Activated B cell treated with CpG ODN at 0.5 μM for 24 hours (primary cell): ENCODE results near the gene ACTL9. TPM values are rescaled to one million over a fixed set of nuclear protein-coding genes. Genes with fewer than 3 reads are reported as not detected.
"Not testable (repeated sequence)": the region's sequence is repeated elsewhere in the genome, so short reads cannot be mapped to it uniquely, and the experiment has no call there.

Experiments used
- ATAC-seq: fragments of 200-7000 bp; cut with Tn5 transposase; one replicate; pipeline ENCODE4 v1.10.0; 2021; ENCODE audit warnings: low read depth, mild to moderate bottlenecking, moderate library complexity
- CTCF ChIA-PET: fragments of 350-600 bp; sonication (Branson Sonifier 250); formaldehyde crosslinking; loops from one replicate; lab custom pipeline; 2021; ENCODE audit warnings: antibody characterized with exemption; lab: Charles Lee
- POLR2A ChIA-PET: fragments of 350-600 bp; sonication (Branson Sonifier 250); formaldehyde crosslinking; loops from one replicate; lab custom pipeline; 2021; ENCODE audit warnings: antibody characterized with exemption; lab: Charles Lee
- DNase-seq: peaks from one replicate; pipeline ENCODE4 v3.0.0; 2022
- H3K27ac Mint-ChIP-seq: one replicate; pipeline ENCODE4 v1.8.0; 2020; ENCODE audit warnings: mixed read lengths
- H3K27me3 Mint-ChIP-seq: one replicate; pipeline ENCODE4 v1.8.0; 2021; ENCODE audit warnings: mixed read lengths
- H3K36me3 Mint-ChIP-seq: one replicate; pipeline ENCODE4 v1.8.0; 2021; ENCODE audit warnings: low read depth, mixed read lengths
- H3K4me1 Mint-ChIP-seq: one replicate; pipeline ENCODE4 v1.8.0; 2021; ENCODE audit warnings: mixed read lengths
- H3K4me3 Mint-ChIP-seq: one replicate; pipeline ENCODE4 v1.8.0; 2020; ENCODE audit warnings: mild to moderate bottlenecking, mixed read lengths
- H3K9me3 Mint-ChIP-seq: one replicate; pipeline ENCODE4 v1.8.0; 2020; ENCODE audit warnings: mixed read lengths
- intact Hi-C: fragments of 100-400 bp; cut with micrococcal nuclease; formaldehyde crosslinking; loops from one replicate; pipeline ENCODE4 v1.15.1; 2024
- total RNA-seq: library from RNA; stranded (reverse); gene quantifications from 2 replicates; pipeline ENCODE4 v1.2.3, GENCODE V29; 2022
- TF ChIP-seq, protein P1 (sequence below): fragments of 200-600 bp; IDR thresholded peaks from one replicate; pipeline ENCODE4 v1.8.0; 2022; ENCODE audit warnings: antibody characterized with exemption, mild to moderate bottlenecking

The ACTL9 gene
- total RNA-seq, 1 donor from 2014 or later, result not detected

DNA sequence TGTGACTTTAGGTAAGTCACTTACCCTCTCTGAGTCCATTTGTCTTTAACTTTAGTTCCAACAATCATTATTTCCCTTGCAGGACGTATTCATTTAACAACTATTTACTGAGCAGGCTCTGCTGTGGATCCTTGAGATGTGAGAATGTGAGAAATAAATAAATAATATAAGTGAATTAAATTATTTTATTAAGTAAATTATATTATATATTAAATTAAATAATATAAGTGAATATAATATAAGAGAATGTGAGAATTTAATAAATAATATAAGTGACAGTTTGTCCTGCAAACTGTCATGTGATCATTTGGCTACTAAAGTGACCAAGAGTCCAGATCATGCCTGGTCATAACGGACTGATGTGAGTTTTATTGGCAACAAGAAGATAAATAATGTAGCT is 23.4 kb upstream of the ACTL9 start:
- H3K4me1 Mint-ChIP-seq, result no peaks in the 10 kb centered on the region
- no peak overlapping the region for H3K27ac Mint-ChIP-seq
- DNase-seq (no peak), ATAC-seq (no peak)
- no peak overlapping the region for H3K4me3 Mint-ChIP-seq
- TF ChIP-seq, protein P1, sequence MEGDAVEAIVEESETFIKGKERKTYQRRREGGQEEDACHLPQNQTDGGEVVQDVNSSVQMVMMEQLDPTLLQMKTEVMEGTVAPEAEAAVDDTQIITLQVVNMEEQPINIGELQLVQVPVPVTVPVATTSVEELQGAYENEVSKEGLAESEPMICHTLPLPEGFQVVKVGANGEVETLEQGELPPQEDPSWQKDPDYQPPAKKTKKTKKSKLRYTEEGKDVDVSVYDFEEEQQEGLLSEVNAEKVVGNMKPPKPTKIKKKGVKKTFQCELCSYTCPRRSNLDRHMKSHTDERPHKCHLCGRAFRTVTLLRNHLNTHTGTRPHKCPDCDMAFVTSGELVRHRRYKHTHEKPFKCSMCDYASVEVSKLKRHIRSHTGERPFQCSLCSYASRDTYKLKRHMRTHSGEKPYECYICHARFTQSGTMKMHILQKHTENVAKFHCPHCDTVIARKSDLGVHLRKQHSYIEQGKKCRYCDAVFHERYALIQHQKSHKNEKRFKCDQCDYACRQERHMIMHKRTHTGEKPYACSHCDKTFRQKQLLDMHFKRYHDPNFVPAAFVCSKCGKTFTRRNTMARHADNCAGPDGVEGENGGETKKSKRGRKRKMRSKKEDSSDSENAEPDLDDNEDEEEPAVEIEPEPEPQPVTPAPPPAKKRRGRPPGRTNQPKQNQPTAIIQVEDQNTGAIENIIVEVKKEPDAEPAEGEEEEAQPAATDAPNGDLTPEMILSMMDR, result no peak
- intact Hi-C loops, result no loop called here
- POLR2A ChIA-PET, result no interaction called here
- CTCF ChIA-PET, result no interaction called here
- peaks cover 3% of the 10 kb centered on the region for H3K9me3 Mint-ChIP-seq
- no peaks in the 10 kb centered on the region for H3K36me3 Mint-ChIP-seq
- H3K27me3 Mint-ChIP-seq, result peaks cover 11% of the 10 kb centered on the region

DNA sequence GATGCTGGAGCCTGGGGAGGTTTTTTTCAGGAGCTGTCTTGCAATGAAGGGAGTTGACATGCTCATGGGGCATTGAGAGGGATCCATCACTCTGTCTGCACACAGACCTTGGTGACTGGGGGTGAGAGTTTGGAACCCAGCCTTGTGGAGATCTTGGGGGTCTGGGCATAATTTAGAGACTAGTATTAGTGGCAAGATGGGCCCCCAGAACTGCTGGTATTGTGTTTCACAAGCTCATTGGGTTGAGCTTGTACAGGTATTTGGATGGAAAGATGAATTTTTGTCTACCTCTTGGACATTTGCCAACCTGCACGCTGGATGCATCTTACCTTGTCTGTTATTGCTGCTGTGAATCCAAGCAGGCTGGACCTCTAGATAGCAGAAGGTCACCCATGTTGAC is 22.7 kb upstream of the ACTL9 start, which contains the start of gene OR2Z1:
Gene OR2Z1 (plus strand): TSS at position 301 of the 400 bp plus-strand sequence. CDS start 9,395 bp downstream, outside the sequence.
- intact Hi-C loops, result no loop called here
- no peak for DNase-seq
- peaks cover 3% of the 10 kb centered on the region for H3K9me3 Mint-ChIP-seq
- ChIA-PET POLR2A (no interaction called here), CTCF (no interaction called here)
- H3K4me3 Mint-ChIP-seq, result no peak within 1 kb of the TSS
- TF ChIP-seq, protein P1, result no peak
- no peaks in the 10 kb centered on the region for H3K36me3 Mint-ChIP-seq
- no peak for ATAC-seq
- H3K4me1 Mint-ChIP-seq, result no peaks in the 10 kb centered on the region
- H3K27ac Mint-ChIP-seq, result no peak within 1 kb of the TSS
- H3K27me3 Mint-ChIP-seq, result peaks cover 11% of the 10 kb centered on the region

DNA sequence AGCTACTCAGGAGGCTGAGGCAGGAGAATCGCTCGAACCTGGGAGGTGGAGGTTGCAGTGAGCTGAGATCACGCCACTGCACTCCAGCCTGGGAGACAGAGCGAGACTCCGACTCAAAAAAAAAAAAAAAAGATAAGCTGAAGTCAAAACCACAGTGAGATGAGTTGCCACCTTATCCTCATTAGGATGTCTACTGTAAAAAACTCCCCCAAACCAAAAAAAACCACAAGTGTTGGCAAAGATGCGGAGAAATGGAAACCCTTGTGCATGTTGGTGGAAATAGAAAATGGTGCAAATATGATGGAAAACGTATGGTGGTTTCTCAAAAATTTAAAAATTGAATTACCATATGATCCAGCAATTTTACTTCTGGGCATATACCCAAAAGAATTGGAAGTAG is 11.7 kb upstream of the ACTL9 start:
- H3K4me3 Mint-ChIP-seq, H3K27me3 Mint-ChIP-seq, ATAC-seq, H3K36me3 Mint-ChIP-seq, intact Hi-C loops, H3K4me1 Mint-ChIP-seq, POLR2A ChIA-PET, CTCF ChIA-PET, DNase-seq, H3K27ac Mint-ChIP-seq: not testable (repeated sequence)
- H3K9me3 Mint-ChIP-seq, result peaks cover 15% of the 10 kb centered on the region

DNA sequence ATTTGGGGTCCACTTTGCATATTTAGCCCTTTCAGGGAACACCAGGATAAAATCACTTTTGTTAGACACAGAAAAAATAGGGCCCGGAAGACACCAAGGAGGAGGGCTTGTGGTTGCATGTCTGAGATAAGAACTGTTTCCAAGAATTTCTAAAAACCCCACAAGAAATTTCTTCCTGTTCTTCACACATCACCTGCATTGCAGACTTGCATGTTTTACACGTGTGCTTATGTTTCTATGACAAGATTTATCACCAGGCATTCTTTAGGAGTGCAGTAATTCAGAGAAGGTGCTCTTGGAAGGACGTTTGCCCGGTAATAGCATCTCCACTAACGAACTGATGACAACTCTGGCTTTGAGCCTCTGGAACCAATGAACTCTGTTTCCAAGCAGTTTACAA is 7.1 kb upstream of the ACTL9 start:
- Mint-ChIP-seq H3K4me1 (peaks cover 4% of the 10 kb centered on the region), H3K4me3 (no peak overlapping the region), H3K27me3 (peaks cover 9% of the 10 kb centered on the region), H3K36me3 (no peaks in the 10 kb centered on the region), H3K9me3 (no peaks in the 10 kb centered on the region), H3K27ac (no peak overlapping the region)
- DNase-seq (no peak), ATAC-seq (no peak)
- CTCF ChIA-PET, result no interaction called here
- TF ChIP-seq, protein P1, result no peak
- intact Hi-C loops, result no loop called here
- POLR2A ChIA-PET, result no interaction called here

DNA sequence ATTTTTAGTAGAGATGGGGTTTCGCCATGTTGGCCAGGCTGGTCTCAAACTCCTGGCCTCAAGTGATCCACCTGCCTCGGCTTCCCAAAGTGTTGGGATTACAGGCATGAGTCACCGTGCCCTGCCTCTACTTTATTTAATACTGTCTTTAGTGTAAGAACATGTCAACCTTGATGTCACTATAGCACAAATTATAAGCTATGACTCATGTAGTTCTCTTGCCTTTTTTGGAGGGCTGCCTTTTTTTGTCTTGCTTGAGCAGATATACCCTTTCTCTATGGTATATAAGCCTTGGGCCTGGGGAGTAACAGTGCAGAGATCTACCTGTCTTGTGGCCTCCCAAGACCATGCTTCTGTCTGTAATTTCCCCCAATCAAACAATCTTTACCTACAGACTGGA is 6.7 kb upstream of the ACTL9 start:
- ATAC-seq, H3K27ac Mint-ChIP-seq, CTCF ChIA-PET: not testable (repeated sequence)

DNA sequence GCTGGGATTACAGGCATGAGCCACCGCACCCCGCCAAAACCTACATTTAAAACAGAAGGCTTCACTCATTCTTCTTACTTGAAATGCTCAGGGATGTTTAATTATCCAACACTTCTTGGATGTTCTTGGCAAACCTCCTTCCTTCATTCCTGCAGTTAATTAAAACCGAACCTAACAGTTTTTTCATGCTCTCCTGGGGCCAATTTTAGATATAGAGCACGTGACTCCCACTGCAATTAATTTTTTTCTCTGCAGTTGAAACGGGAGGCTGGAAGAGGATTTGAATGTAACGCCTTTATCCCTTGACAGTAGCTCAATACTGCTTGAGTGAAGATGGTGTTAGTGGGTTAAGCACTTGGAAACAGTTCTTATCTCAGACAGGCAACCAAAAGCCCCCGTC is 4.6 kb upstream of the ACTL9 start:
- DNase-seq (no peak), ATAC-seq (no peak)
- no peak overlapping the region for H3K4me3 Mint-ChIP-seq
- H3K36me3 Mint-ChIP-seq, result no peaks in the 10 kb centered on the region
- POLR2A ChIA-PET, result no interaction called here
- H3K9me3 Mint-ChIP-seq, result no peaks in the 10 kb centered on the region
- TF ChIP-seq, protein P1, result no peak
- intact Hi-C loops, result no loop called here
- H3K27me3 Mint-ChIP-seq, result peaks cover 15% of the 10 kb centered on the region
- no peak overlapping the region for H3K27ac Mint-ChIP-seq
- peaks cover 4% of the 10 kb centered on the region for H3K4me1 Mint-ChIP-seq
- CTCF ChIA-PET, result no interaction called here

More for the DNA sequence above, 6.7 kb upstream of the ACTL9 start:
- H3K4me3 Mint-ChIP-seq, H3K36me3 Mint-ChIP-seq, POLR2A ChIA-PET, H3K4me1 Mint-ChIP-seq, H3K9me3 Mint-ChIP-seq, intact Hi-C loops, DNase-seq: not testable (repeated sequence)
- H3K27me3 Mint-ChIP-seq, result peaks cover 10% of the 10 kb centered on the region
